Mucosa of stomach (tissue), 1 donor: ENCODE results near the gene TIGD4.

Experiments
- H3K27me3 ChIP-seq: one replicate; pipeline ENCODE4 v1.7.0; 2013; ENCODE audit warnings: mild to moderate bottlenecking, low read length; ENCODE audit not compliant: control insufficient read depth, insufficient read depth
- H3K36me3 ChIP-seq: one replicate; pipeline ENCODE4 v1.7.0; 2013; ENCODE audit warnings: low read length; ENCODE audit not compliant: control insufficient read depth, insufficient read depth
- H3K4me1 ChIP-seq: one replicate; pipeline ENCODE4 v1.7.0; 2013; ENCODE audit warnings: mild to moderate bottlenecking, low read length; ENCODE audit not compliant: control insufficient read depth, insufficient read depth
- H3K4me3 ChIP-seq: one replicate; pipeline ENCODE4 v1.7.0; 2013; ENCODE audit warnings: low read length
- H3K9ac ChIP-seq: one replicate; pipeline ENCODE4 v1.7.0; 2013; ENCODE audit warnings: mild to moderate bottlenecking, low read length, moderate library complexity
- H3K9me3 ChIP-seq: one replicate; pipeline ENCODE4 v1.7.0; 2013; ENCODE audit warnings: mild to moderate bottlenecking, low read length, moderate library complexity; ENCODE audit not compliant: control insufficient read depth
- donor health status: Pancreatic carcinoma.

TIGD4 gene

GRCh38 chr4:152734015-152734698 is 45.4 kb downstream of the TIGD4 start:
- no peaks in the 10 kb centered on the region for H3K9me3 ChIP-seq
- H3K9ac ChIP-seq, result no peak overlapping the region
- H3K4me3 ChIP-seq, result no peak overlapping the region
- no peaks in the 10 kb centered on the region for H3K4me1 ChIP-seq
- H3K36me3 ChIP-seq, result no peaks in the 10 kb centered on the region
- H3K27me3 ChIP-seq, result no peaks in the 10 kb centered on the region

DNA sequence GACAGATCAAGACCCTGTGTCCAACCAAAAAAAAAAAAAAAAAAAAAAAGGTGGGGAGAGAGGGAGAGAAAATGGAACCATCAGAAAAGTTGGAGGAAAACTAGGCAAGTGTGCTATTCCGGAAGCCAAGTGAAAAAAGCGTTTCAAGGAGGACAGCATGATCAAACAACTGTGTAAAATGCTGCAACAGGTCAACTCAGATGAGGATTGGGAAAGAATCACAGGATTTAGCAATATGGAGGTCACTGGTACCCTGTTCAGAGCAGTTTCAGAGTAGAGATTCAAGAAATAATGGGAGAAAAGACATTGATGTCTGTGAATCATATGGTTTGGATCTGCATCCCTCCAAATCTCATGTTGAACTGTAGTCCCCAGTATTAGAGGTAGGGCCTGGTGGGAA is 47.5 kb downstream of the TIGD4 start:
- Histone ChIP-seq H3K27me3 (no peaks in the 10 kb centered on the region), H3K9ac (no peak overlapping the region), H3K9me3 (no peaks in the 10 kb centered on the region), H3K4me1 (no peaks in the 10 kb centered on the region), H3K36me3 (no peaks in the 10 kb centered on the region), H3K4me3 (no peak overlapping the region)

- H3K4me1 ChIP-seq, result no peaks in the 10 kb centered on the region
- H3K4me3 ChIP-seq, result no peak overlapping the region
- H3K36me3 ChIP-seq, result no peaks in the 10 kb centered on the region
- no peaks in the 10 kb centered on the region for H3K27me3 ChIP-seq
- H3K9ac ChIP-seq, result no peak overlapping the region
- no peaks in the 10 kb centered on the region for H3K9me3 ChIP-seq
Observed at GRCh38 chr4:152729466-152729865, 50.1 kb downstream of the TIGD4 start.

- Histone ChIP-seq H3K4me3 (no peak overlapping the region), H3K4me1 (no peaks in the 10 kb centered on the region), H3K9ac (no peak overlapping the region), H3K9me3 (no peaks in the 10 kb centered on the region), H3K36me3 (no peaks in the 10 kb centered on the region), H3K27me3 (no peaks in the 10 kb centered on the region)
Observed at GRCh38 chr4:152728343-152728742, 51.2 kb downstream of the TIGD4 start.

GRCh38 chr4:152727784-152728183 is 51.7 kb downstream of the TIGD4 start:
- H3K36me3 ChIP-seq, result no peaks in the 10 kb centered on the region
- no peak overlapping the region for H3K4me3 ChIP-seq
- H3K4me1 ChIP-seq, result no peaks in the 10 kb centered on the region
- H3K27me3 ChIP-seq, result no peaks in the 10 kb centered on the region
- no peaks in the 10 kb centered on the region for H3K9me3 ChIP-seq
- no peak overlapping the region for H3K9ac ChIP-seq

DNA sequence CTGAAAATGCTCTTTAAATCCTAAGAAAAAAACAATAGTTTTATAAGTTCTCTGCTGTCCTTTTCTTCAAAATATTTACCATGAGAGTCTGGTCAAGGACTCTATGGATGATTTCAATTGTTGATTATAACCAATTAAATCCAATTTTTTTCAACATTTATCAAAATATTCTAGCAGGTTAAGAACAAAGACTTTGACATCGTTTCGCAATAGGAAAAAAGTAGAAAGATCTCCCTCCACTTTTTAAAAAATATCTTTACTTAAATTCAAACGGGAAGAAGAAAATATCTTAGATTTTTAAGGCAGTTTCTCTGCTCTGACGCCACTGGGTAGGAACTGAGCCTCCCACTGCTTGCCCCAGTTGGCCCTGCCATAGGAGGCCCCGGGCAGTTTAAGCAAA is 55.0 kb downstream of the TIGD4 start:
- Histone ChIP-seq H3K9me3 (no peaks in the 10 kb centered on the region), H3K4me1 (no peaks in the 10 kb centered on the region), H3K9ac (no peak overlapping the region), H3K36me3 (no peaks in the 10 kb centered on the region), H3K4me3 (no peak overlapping the region), H3K27me3 (no peaks in the 10 kb centered on the region)

GRCh38 chr4:152723236-152723635 is 56.3 kb downstream of the TIGD4 start:
- no peaks in the 10 kb centered on the region for H3K36me3 ChIP-seq
- H3K4me1 ChIP-seq, result no peaks in the 10 kb centered on the region
- H3K27me3 ChIP-seq, result no peaks in the 10 kb centered on the region
- no peak overlapping the region for H3K9ac ChIP-seq
- no peak overlapping the region for H3K4me3 ChIP-seq
- no peaks in the 10 kb centered on the region for H3K9me3 ChIP-seq

DNA sequence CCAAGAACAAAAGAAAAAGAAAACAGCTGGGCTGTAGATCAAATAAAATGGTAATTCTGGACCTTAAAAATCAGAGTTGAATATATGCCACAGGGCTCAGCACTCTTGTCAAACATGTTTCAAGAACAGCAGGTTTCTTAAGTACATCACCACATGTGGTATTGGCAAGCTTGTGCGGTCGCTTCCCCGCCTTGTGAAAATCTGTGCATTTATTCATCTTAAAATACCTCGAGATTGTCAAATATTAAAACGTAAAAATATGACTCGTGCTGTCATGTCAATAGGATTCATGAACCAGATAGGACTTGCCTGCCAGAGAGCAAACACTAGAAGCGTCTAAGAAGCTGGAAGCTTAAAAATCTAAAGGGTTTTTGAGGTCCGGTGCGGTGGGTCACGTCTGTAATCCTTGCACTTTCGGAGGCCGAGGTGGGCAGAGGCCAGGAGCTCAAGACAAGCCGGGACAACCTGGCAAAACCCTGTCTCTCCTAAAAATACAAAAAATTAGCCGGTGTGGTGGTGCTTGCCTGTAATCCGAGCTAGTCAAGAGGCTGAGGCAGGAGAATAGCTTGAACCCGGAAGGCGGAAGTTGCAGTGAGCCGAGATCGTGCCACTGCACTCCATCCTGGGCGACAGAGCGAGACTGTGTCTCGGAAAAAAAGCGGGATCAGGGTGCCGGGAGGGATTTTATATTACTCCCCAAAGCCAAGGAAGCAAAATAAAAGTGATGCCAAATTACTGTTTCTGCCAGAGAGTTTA is 59.6 kb downstream of the TIGD4 start:
- H3K27me3 ChIP-seq, result no peaks in the 10 kb centered on the region
- H3K36me3 ChIP-seq, result no peaks in the 10 kb centered on the region
- H3K4me3 ChIP-seq, result no peak overlapping the region
- H3K9me3 ChIP-seq, result no peaks in the 10 kb centered on the region
- H3K9ac ChIP-seq, result no peak overlapping the region
- H3K4me1 ChIP-seq, result no peaks in the 10 kb centered on the region
